ENCODE data around the gene NLGN4X.

The NLGN4X gene

GRCh38 chrX:6149060-6149872 lies 79.4 kb downstream of the NLGN4X start:
- DNase-seq: no peak

GRCh38 chrX:6134255-6134654 lies 94.4 kb downstream of the NLGN4X start:
- no peak for DNase-seq

GRCh38 chrX:6132970-6133369 lies 95.7 kb downstream of the NLGN4X start:
- DNase-seq: no peak

DNA sequence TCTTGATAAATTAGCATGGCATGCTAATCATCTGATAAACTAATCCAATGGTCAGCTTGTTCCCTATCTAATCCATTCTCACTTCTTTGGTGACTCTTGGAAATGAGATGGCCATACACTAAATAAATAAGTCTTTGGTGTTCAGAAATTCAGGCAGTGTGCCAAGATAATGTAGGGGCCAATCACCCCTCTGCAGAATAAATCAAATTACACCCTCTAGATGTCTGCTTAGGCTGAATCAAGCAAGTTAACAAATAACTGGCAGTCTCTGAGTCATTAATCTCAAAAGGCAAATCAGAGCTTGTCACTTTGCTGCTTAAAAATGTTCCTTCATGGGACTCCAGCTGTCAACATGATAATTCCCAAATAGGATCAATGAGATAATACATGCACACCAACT lies 97.4 kb downstream of the NLGN4X start:
- no peak for DNase-seq

DNA sequence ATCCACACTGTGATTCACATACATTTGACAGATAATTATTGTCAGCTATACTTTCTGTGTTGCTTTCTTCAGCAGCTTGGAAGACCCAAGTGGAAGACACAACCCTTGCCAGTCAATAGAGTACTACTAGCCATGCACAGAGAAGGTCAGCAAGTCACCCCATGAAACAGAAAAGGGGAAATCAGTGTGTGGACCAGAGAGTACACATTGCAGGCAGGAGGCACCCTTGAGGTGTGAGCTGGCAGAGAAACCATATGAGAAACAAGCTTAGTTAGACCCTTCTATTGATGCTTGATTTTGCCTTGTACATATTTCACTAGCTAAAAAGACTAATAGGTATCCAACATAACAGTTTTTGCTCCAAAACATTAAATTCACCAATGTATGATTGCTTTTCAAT lies 99.5 kb downstream of the NLGN4X start:
- DNase-seq: no peak

- no peak for DNase-seq
Measured at GRCh38 chrX:6120329-6120728, 108.3 kb downstream of the NLGN4X start.

- DNase-seq: no peak
Measured at GRCh38 chrX:6095469-6095868, 133.2 kb downstream of the NLGN4X start.

GRCh38 chrX:6074532-6074931 lies 154.1 kb downstream of the NLGN4X start:
- no peak for DNase-seq

DNA sequence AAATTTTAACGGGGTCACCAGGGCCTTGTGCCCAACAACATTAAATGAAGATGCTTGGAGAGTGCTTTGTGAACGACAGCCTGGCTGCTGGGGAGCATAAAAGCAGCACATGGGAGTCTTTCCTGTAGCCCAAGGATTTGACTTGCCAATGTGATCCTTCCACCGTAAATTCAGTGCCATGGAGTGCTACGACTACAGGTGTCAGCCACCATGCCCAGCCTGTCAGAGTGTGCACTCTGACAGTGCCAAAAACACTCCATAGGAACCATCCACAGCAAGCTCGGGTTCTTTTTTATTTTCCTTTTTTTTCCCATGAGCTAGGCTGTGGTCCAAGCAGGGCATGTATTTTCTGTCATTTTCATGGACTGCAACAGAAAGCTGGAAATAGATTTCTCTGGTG lies 156.9 kb downstream of the NLGN4X start:
- no peak for DNase-seq

DNA sequence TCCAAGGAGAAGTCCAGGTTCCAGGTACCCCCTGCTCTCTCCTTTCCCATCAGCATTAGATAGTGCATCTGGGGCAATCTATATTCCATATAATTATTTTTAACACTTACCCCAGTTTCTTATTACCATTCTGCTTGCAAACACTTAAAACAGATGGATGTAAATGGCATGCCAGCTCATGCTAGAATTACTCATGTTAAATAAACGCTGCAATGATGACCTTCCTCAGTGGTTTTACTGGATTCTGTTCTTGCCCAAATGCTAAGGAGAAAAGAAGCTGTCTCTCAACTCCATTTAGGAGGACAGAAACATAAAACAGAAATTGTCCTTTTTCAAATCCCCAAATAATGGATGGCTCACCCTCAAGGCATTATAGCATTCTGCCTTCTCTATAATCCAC lies 161.1 kb downstream of the NLGN4X start:
- DNase-seq: no peak

GRCh38 chrX:6053141-6053540 lies 175.5 kb downstream of the NLGN4X start:
- DNase-seq: no peak

GRCh38 chrX:6052111-6052745 lies 176.4 kb downstream of the NLGN4X start:
- DNase-seq: no peak

GRCh38 chrX:6049132-6049531 lies 179.5 kb downstream of the NLGN4X start:
- DNase-seq: no peak

- DNase-seq: no peak
Measured at GRCh38 chrX:6041630-6042029, 187.0 kb downstream of the NLGN4X start.

DNA sequence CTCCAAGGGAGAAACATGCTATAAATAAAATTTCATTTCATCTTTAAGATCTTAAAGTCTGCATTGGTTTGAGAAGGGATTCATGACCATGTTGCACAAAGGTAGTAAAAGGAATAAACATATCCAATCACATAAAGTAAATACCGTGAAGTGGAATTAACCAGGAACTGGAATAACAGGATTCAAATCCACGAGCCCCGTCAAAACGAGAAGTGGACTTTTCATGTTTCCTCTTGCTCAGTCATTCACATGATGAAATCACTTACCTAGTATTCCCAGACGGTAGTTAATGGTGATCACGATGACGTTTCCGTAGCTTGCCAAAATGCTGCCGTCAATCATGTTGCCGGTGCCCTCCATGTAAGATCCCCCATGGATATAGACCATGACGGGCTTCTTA lies 199.7 kb downstream of the NLGN4X start:
- DNase-seq: no peak

- peak; percentile 3 for DNase-seq
Measured at GRCh38 chrX:6026980-6027379, 201.7 kb downstream of the NLGN4X start.

DNA sequence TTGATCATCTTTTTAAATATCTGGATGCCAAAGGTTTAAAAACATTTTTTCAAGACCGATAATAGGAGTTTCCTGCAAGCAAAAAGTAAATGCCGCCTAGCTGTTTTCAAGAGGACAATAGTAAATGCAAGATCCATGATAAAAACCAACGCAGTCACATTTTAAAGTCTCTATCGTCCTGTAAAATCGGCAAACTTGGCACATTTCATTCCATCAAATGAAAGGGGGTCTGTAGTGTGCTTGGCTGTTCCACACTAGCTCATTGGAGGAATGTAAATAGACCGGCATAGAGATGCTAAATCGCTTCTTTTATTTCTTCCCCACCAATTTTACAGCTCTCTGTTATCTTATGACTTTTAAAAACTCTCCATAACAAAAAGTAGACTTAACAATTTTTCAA lies 202.2 kb downstream of the NLGN4X start:
- no peak for DNase-seq

DNA sequence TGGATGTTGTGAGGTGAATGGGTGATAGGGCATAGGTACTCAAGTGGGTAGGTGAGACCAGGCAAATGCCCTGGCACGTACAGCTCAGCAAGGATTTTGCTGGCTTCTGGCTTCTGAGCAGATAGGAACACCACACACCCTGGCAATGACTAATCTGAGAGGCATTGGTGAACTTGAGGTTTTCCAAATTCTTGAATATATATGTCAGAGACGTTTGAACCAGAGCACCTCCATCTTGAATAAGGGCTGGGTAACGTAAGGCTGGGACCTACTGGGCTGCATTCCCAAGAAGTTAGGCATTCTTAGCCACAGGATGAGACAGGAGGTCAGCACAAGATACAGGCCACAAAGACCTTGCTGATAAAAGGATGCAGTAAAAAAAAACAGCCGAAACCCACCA lies 204.5 kb downstream of the NLGN4X start:
- no peak for DNase-seq

- DNase-seq: peak; percentile 54
Measured at GRCh38 chrX:6021316-6022091, 207.2 kb downstream of the NLGN4X start.

GRCh38 chrX:6019076-6019475 lies 209.6 kb downstream of the NLGN4X start:
- no peak for DNase-seq

GRCh38 chrX:6015423-6015822 lies 213.2 kb downstream of the NLGN4X start:
- no peak for DNase-seq

DNA sequence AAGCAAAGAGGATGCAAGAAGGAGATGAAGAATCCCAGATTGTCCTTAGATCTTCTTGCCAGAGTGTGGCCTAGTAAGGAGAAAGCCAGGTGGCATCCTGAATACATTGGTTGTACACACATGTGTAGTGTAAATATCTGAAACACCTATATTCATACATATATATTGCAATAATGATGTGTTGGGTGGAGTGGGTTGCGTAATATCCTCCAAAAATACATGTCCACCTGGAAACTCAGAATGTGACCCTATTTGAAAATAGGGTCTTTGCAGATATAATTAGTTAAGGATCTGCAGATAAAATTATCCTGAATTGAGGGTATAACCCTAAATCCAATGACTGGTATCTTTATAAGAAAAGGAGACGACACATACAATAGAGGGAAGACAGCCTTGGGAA lies 216.3 kb downstream of the NLGN4X start:
- no peak for DNase-seq

DNA sequence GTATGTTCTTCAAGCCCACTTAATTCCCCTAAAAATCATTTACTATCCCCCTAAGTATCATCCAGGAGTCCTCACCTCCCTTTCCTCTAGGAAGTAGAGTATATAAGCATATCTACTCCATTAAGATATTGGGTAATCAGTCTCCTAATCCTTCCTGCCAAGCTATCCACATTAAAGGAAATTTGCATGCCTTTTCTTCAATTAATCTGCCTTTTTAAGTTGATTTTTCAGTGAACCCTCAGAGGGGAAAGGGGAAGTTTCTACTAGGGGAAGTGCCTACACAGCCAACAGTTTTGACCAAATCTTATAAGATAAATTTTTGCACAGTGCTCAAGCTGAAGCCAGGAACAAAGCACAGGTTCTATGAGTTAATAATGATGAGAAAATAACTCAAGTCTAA lies 222.8 kb downstream of the NLGN4X start:
- no peak for DNase-seq

- no peak for DNase-seq
Measured at GRCh38 chrX:6004529-6004928, 224.1 kb downstream of the NLGN4X start.
